Activated T-helper 1 cell treated with anti-CD3 and anti-CD28 coated beads, Interleukin-12 subunit alpha, Interleukin-12 subunit beta, Interleukin-2, Interleukin-4 antibody, amounts not matched to agents 30 ng/mL and 10 ng/mL and 1 ng/mL, durations not matched to agents 14 hours and 24 hours and 36 hours (primary cell): ENCODE results near the gene L1CAM. TPM values are rescaled to one million over a fixed set of nuclear protein-coding genes. Genes with fewer than 3 reads are reported as not detected.

Source experiments
- DNase-seq: peaks from one replicate; pipeline ENCODE4 v3.0.0; 2021; ENCODE audit warnings: low spot score
- H3K27ac Mint-ChIP-seq: one replicate; pipeline ENCODE4 v1.8.0; 2021; ENCODE audit warnings: mild to moderate bottlenecking, mixed read lengths
- H3K27me3 Mint-ChIP-seq: one replicate; pipeline ENCODE4 v1.8.0; 2022; ENCODE audit warnings: mild to moderate bottlenecking, moderate library complexity, mixed read lengths; ENCODE audit not compliant: insufficient read depth
- H3K36me3 Mint-ChIP-seq: one replicate; pipeline ENCODE4 v1.8.0; 2021; ENCODE audit warnings: low read depth, mixed read lengths
- H3K4me1 Mint-ChIP-seq: one replicate; pipeline ENCODE4 v1.8.0; 2021; ENCODE audit warnings: low read depth, mixed read lengths
- H3K4me3 Mint-ChIP-seq: one replicate; pipeline ENCODE4 v1.8.0; 2021; ENCODE audit warnings: mild to moderate bottlenecking, moderate library complexity, mixed read lengths
- H3K9me3 Mint-ChIP-seq: one replicate; pipeline ENCODE4 v1.8.0; 2021; ENCODE audit warnings: mixed read lengths
- intact Hi-C: fragments of 100-400 bp; cut with micrococcal nuclease; formaldehyde crosslinking; loops from one replicate; pipeline ENCODE4 v1.15.1; 2024
- total RNA-seq: library from RNA; stranded (reverse); gene quantifications from 2 replicates; pipeline ENCODE4 v1.2.3, GENCODE V29; 2022

L1CAM gene
- total RNA-seq, 1 donor from 2014 or later: 1.7 TPM

GRCh38 chrX:153867671-153868070 is 18.3 kb downstream of the L1CAM start:
- Mint-ChIP-seq H3K4me1 (no peaks in the 10 kb centered on the region), H3K36me3 (no peaks in the 10 kb centered on the region), H3K9me3 (no peaks in the 10 kb centered on the region), H3K27ac (no peak overlapping the region), H3K4me3 (no peak overlapping the region), H3K27me3 (no peaks in the 10 kb centered on the region)
- no peak for DNase-seq
- intact Hi-C loops: no loop called here

- no peaks in the 10 kb centered on the region for H3K9me3 Mint-ChIP-seq
- H3K36me3 Mint-ChIP-seq: no peaks in the 10 kb centered on the region
- H3K4me3 Mint-ChIP-seq: no peak overlapping the region
- H3K4me1 Mint-ChIP-seq: no peaks in the 10 kb centered on the region
- no peak overlapping the region for H3K27ac Mint-ChIP-seq
- DNase-seq: no peak
- intact Hi-C loops: no loop called here
- H3K27me3 Mint-ChIP-seq: no peaks in the 10 kb centered on the region
These were observed 18.8 kb downstream of the L1CAM start for GRCh38 chrX:153867139-153867538.

GRCh38 chrX:153866302-153867019 is 19.5 kb downstream of the L1CAM start:
- Mint-ChIP-seq H3K9me3 (no peaks in the 10 kb centered on the region), H3K4me3 (no peak overlapping the region), H3K4me1 (no peaks in the 10 kb centered on the region), H3K36me3 (no peaks in the 10 kb centered on the region), H3K27ac (no peak overlapping the region), H3K27me3 (no peaks in the 10 kb centered on the region)
- intact Hi-C loops: no loop called here
- DNase-seq: no peak

GRCh38 chrX:153865685-153866084 is 20.3 kb downstream of the L1CAM start:
- intact Hi-C loops: no loop called here

GRCh38 chrX:153865321-153865580 is 20.7 kb downstream of the L1CAM start:
- intact Hi-C loops: no loop called here
- Mint-ChIP-seq H3K4me1 (no peaks in the 10 kb centered on the region), H3K36me3 (no peaks in the 10 kb centered on the region), H3K27ac (no peak overlapping the region), H3K4me3 (no peak overlapping the region), H3K9me3 (no peaks in the 10 kb centered on the region), H3K27me3 (no peaks in the 10 kb centered on the region)
- no peak for DNase-seq

More at GRCh38 chrX:153865685-153866084, 20.3 kb downstream of the L1CAM start:
- DNase-seq: no peak
- no peaks in the 10 kb centered on the region for H3K27me3 Mint-ChIP-seq
- H3K9me3 Mint-ChIP-seq: no peaks in the 10 kb centered on the region
- H3K27ac Mint-ChIP-seq: no peak overlapping the region
- no peak overlapping the region for H3K4me3 Mint-ChIP-seq
- no peaks in the 10 kb centered on the region for H3K4me1 Mint-ChIP-seq
- H3K36me3 Mint-ChIP-seq: no peaks in the 10 kb centered on the region

- intact Hi-C loops: no loop called here
- DNase-seq: no peak
- Mint-ChIP-seq H3K4me3 (no peak overlapping the region), H3K4me1 (no peaks in the 10 kb centered on the region), H3K36me3 (no peaks in the 10 kb centered on the region), H3K27me3 (no peaks in the 10 kb centered on the region), H3K9me3 (no peaks in the 10 kb centered on the region), H3K27ac (no peak overlapping the region)
These were observed 21.2 kb downstream of the L1CAM start for GRCh38 chrX:153864561-153865320.

GRCh38 chrX:153864101-153864500 is 21.9 kb downstream of the L1CAM start:
- Mint-ChIP-seq H3K36me3 (no peaks in the 10 kb centered on the region), H3K4me1 (no peaks in the 10 kb centered on the region), H3K4me3 (no peak overlapping the region), H3K27ac (no peak overlapping the region), H3K27me3 (peaks cover 3% of the 10 kb centered on the region), H3K9me3 (no peaks in the 10 kb centered on the region)
- no peak for DNase-seq
- intact Hi-C loops: no loop called here

- H3K9me3 Mint-ChIP-seq: no peaks in the 10 kb centered on the region
- peaks cover 5% of the 10 kb centered on the region for H3K27me3 Mint-ChIP-seq
- no peak for DNase-seq
- H3K36me3 Mint-ChIP-seq: no peaks in the 10 kb centered on the region
- H3K27ac Mint-ChIP-seq: no peak overlapping the region
- intact Hi-C loops: no loop called here
- H3K4me3 Mint-ChIP-seq: no peak overlapping the region
- no peaks in the 10 kb centered on the region for H3K4me1 Mint-ChIP-seq
These were observed 22.6 kb downstream of the L1CAM start for GRCh38 chrX:153863251-153863991.

GRCh38 chrX:153862369-153863250 is 23.4 kb downstream of the L1CAM start:
- Mint-ChIP-seq H3K4me1 (no peaks in the 10 kb centered on the region), H3K27me3 (peaks cover 5% of the 10 kb centered on the region), H3K27ac (no peak overlapping the region), H3K36me3 (no peaks in the 10 kb centered on the region), H3K4me3 (no peak overlapping the region), H3K9me3 (no peaks in the 10 kb centered on the region)
- DNase-seq: no peak
- intact Hi-C loops: no loop called here

- intact Hi-C loops: no loop called here
- no peaks in the 10 kb centered on the region for H3K36me3 Mint-ChIP-seq
- no peak overlapping the region for H3K27ac Mint-ChIP-seq
- H3K4me3 Mint-ChIP-seq: no peak overlapping the region
- H3K9me3 Mint-ChIP-seq: no peaks in the 10 kb centered on the region
- H3K27me3 Mint-ChIP-seq: peaks cover 5% of the 10 kb centered on the region
- DNase-seq: no peak
- no peaks in the 10 kb centered on the region for H3K4me1 Mint-ChIP-seq
These were observed 24.2 kb downstream of the L1CAM start for GRCh38 chrX:153861733-153862310.

- intact Hi-C loops: no loop called here
These were observed 24.8 kb downstream of the L1CAM start for GRCh38 chrX:153861151-153861550.

GRCh38 chrX:153857348-153857903 is 28.5 kb downstream of the L1CAM start:
- H3K27ac Mint-ChIP-seq: no peak overlapping the region
- H3K4me1 Mint-ChIP-seq: no peaks in the 10 kb centered on the region
- DNase-seq: no peak
- intact Hi-C loops: no loop called here
- no peak overlapping the region for H3K4me3 Mint-ChIP-seq
- H3K9me3 Mint-ChIP-seq: no peaks in the 10 kb centered on the region
- H3K27me3 Mint-ChIP-seq: peaks cover 10% of the 10 kb centered on the region
- H3K36me3 Mint-ChIP-seq: no peaks in the 10 kb centered on the region

More at GRCh38 chrX:153861151-153861550, 24.8 kb downstream of the L1CAM start:
- no peak overlapping the region for H3K27ac Mint-ChIP-seq
- no peaks in the 10 kb centered on the region for H3K36me3 Mint-ChIP-seq
- DNase-seq: no peak
- peaks cover 5% of the 10 kb centered on the region for H3K27me3 Mint-ChIP-seq
- no peak overlapping the region for H3K4me3 Mint-ChIP-seq
- no peaks in the 10 kb centered on the region for H3K4me1 Mint-ChIP-seq
- H3K9me3 Mint-ChIP-seq: no peaks in the 10 kb centered on the region
